ENCODE results near the gene NNT.
"Not testable (repeated sequence)": the region's sequence is repeated elsewhere in the genome, so short reads cannot be mapped to it uniquely, and the experiment has no call there.

The NNT gene

GRCh38 chr5:43602461-43603343, at the start of gene NNT:
NNT (plus strand) TSS chr5:43603180; CDS start chr5:43609196, 6,016 bp downstream.
- peak; percentile 80 for DNase-seq (ENCODE audit: low spot score)

GRCh38 chr5:43553381-43553780, 49.6 kb upstream of the NNT start:
- DNase-seq (ENCODE audit: low spot score): no peak

GRCh38 chr5:43554497-43554896, 48.5 kb upstream of the NNT start:
- DNase-seq (ENCODE audit: low spot score): no peak

- DNase-seq (ENCODE audit: low spot score): peak; percentile 78
Observed at GRCh38 chr5:43555895-43556606, 46.9 kb upstream of the NNT start.

- not testable (repeated sequence) for DNase-seq (ENCODE audit: low spot score)
Observed at GRCh38 chr5:43556607-43556856, 46.4 kb upstream of the NNT start.

- peak; percentile 95 for DNase-seq (ENCODE audit: low spot score)
Observed at GRCh38 chr5:43556857-43557542, 46.0 kb upstream of the NNT start, which contains the start of gene PAIP1. PAIP1 (minus strand) TSS chr5:43557077; CDS start chr5:43556846, 231 bp downstream.

GRCh38 chr5:43560128-43560527, 42.9 kb upstream of the NNT start:
- DNase-seq (ENCODE audit: low spot score): no peak

- DNase-seq (ENCODE audit: low spot score): no peak
Observed at GRCh38 chr5:43561356-43561755, 41.6 kb upstream of the NNT start.

GRCh38 chr5:43563321-43563720, 39.7 kb upstream of the NNT start:
- no peak for DNase-seq (ENCODE audit: low spot score)

- no peak for DNase-seq (ENCODE audit: low spot score)
Observed at GRCh38 chr5:43564289-43564850, 38.6 kb upstream of the NNT start.

- DNase-seq (ENCODE audit: low spot score): no peak
Observed at GRCh38 chr5:43565043-43565442, 37.9 kb upstream of the NNT start.

- no peak for DNase-seq (ENCODE audit: low spot score)
Observed at GRCh38 chr5:43567967-43568366, 35.0 kb upstream of the NNT start.

- no peak for DNase-seq (ENCODE audit: low spot score)
Observed at GRCh38 chr5:43569236-43569746, 33.7 kb upstream of the NNT start.

- DNase-seq (ENCODE audit: low spot score): no peak
Observed at GRCh38 chr5:43570450-43571158, 32.4 kb upstream of the NNT start.

GRCh38 chr5:43571237-43571636, 31.7 kb upstream of the NNT start:
- DNase-seq (ENCODE audit: low spot score): no peak

- DNase-seq (ENCODE audit: low spot score): no peak
Observed at GRCh38 chr5:43572357-43572756, 30.6 kb upstream of the NNT start.

GRCh38 chr5:43573058-43573457, 29.9 kb upstream of the NNT start:
- peak; percentile 21 for DNase-seq (ENCODE audit: low spot score)

GRCh38 chr5:43580402-43581210, 22.4 kb upstream of the NNT start:
- DNase-seq (ENCODE audit: low spot score): not testable (repeated sequence)

- DNase-seq (ENCODE audit: low spot score): no peak
Observed at GRCh38 chr5:43581398-43581797, 21.6 kb upstream of the NNT start.

GRCh38 chr5:43582082-43583005, 20.6 kb upstream of the NNT start:
- no peak for DNase-seq (ENCODE audit: low spot score)

All from AG20443 (cell line).